WTC11 (cell line): ENCODE data around the gene POLE4. TPM values are rescaled to one million over a fixed set of nuclear protein-coding genes. Genes with fewer than 3 reads are reported as not detected.

Experiments used
- ATAC-seq: fragments of 200-7000 bp; cut with Tn5 transposase; 2 replicates; pipeline ENCODE4 v1.10.0; 2021; ENCODE audit warnings: mild to moderate bottlenecking, moderate library complexity
- CTCF ChIA-PET: fragments of 300-600 bp; sonication (Branson Sonifier 250); formaldehyde crosslinking; loops from one replicate; lab custom pipeline; 2021; ENCODE audit warnings: antibody characterized with exemption; lab: Charles Lee
- POLR2A ChIA-PET: fragments of 350-600 bp; sonication (Branson Sonifier 250); formaldehyde crosslinking; loops from one replicate; lab custom pipeline; 2021; ENCODE audit warnings: antibody characterized with exemption; lab: Charles Lee
- DNase-seq: peaks from one replicate; pipeline ENCODE4 v3.0.0; 2021; ENCODE audit warnings: low spot score
- H3K27ac Mint-ChIP-seq: 2 replicates; pipeline ENCODE4 v1.8.0; 2021; ENCODE audit warnings: mixed read lengths
- H3K27me3 Mint-ChIP-seq: 2 replicates; pipeline ENCODE4 v1.8.0; 2021; ENCODE audit warnings: low read depth, mild to moderate bottlenecking, moderate library complexity, mixed read lengths
- H3K36me3 Mint-ChIP-seq: 2 replicates; pipeline ENCODE4 v1.8.0; 2021; ENCODE audit warnings: mixed read lengths
- H3K4me1 Mint-ChIP-seq: 2 replicates; pipeline ENCODE4 v1.8.0; 2022; ENCODE audit warnings: mixed read lengths
- H3K4me3 Mint-ChIP-seq: 2 replicates; pipeline ENCODE4 v1.8.0; 2021; ENCODE audit warnings: mild to moderate bottlenecking, moderate library complexity, mixed read lengths
- H3K9me3 Mint-ChIP-seq: 2 replicates; pipeline ENCODE4 v1.8.0; 2021; ENCODE audit warnings: mixed read lengths
- ETV6 ChIP-seq: sonication (generic); formaldehyde crosslinking; IDR thresholded peaks from 2 replicates; pipeline ENCODE4 v1.8.1; 2022; ENCODE audit warnings: mild to moderate bottlenecking, missing genetic modification reagents
- GABPB1 ChIP-seq: sonication (generic); formaldehyde crosslinking; IDR thresholded peaks from 2 replicates; pipeline ENCODE4 v1.8.1; 2023; ENCODE audit warnings: mild to moderate bottlenecking, missing genetic modification reagents
- KAT7 ChIP-seq: sonication (generic); formaldehyde crosslinking; IDR thresholded peaks from 2 replicates; pipeline ENCODE4 v1.8.1; 2023; ENCODE audit warnings: missing genetic modification reagents, mild to moderate bottlenecking, borderline replicate concordance
- NFATC4 ChIP-seq: fragments of 250-450 bp; sonication (Bioruptor Pico); IDR thresholded peaks from 2 replicates; pipeline ENCODE4 v1.9.0; 2021; ENCODE audit warnings: mild to moderate bottlenecking
- OVOL2 ChIP-seq: fragments of 250-450 bp; sonication (Bioruptor Pico); IDR thresholded peaks from 2 replicates; pipeline ENCODE4 v1.9.0; 2021; ENCODE audit warnings: mild to moderate bottlenecking, borderline replicate concordance
- ZMAT4 ChIP-seq: fragments of 250-450 bp; sonication (Bioruptor Pico); IDR thresholded peaks from 2 replicates; pipeline ENCODE4 v1.9.0; 2021; ENCODE audit warnings: mild to moderate bottlenecking
- ZNF219 ChIP-seq: sonication (generic); formaldehyde crosslinking; IDR thresholded peaks from 2 replicates; pipeline ENCODE4 v1.8.0; 2023; ENCODE audit warnings: missing genetic modification reagents, mild to moderate bottlenecking, borderline replicate concordance
- ZNF317 ChIP-seq: sonication (generic); formaldehyde crosslinking; IDR thresholded peaks from 2 replicates; pipeline ENCODE4 v1.8.1; 2023; ENCODE audit warnings: low read depth, mild to moderate bottlenecking, moderate library complexity, missing genetic modification reagents, borderline replicate concordance
- ZNF396 ChIP-seq: fragments of 250-450 bp; sonication (Bioruptor Pico); IDR thresholded peaks from 2 replicates; pipeline ENCODE4 v1.8.0; 2021; ENCODE audit warnings: mild to moderate bottlenecking, moderate library complexity, borderline replicate concordance
- ZNF423 ChIP-seq: fragments of 250-450 bp; sonication (Bioruptor Pico); IDR thresholded peaks from 2 replicates; pipeline ENCODE4 v2.1.2; 2022; ENCODE audit warnings: mild to moderate bottlenecking, moderate library complexity
- total RNA-seq: library from RNA; stranded (reverse); gene quantifications from 3 replicates; pipeline ENCODE4 v1.2.3, GENCODE V29; 2021
- TF ChIP-seq, protein P1 (sequence below): sonication (generic); formaldehyde crosslinking; IDR thresholded peaks from 2 replicates; pipeline ENCODE4 v1.8.1; 2022; ENCODE audit warnings: missing genetic modification reagents, borderline replicate concordance
- TF ChIP-seq, protein P2 (sequence below): fragments of 200-600 bp; IDR thresholded peaks from 2 replicates; pipeline ENCODE4 v1.8.0; 2022; ENCODE audit warnings: antibody characterized with exemption
- TF ChIP-seq, protein P3 (sequence below): sonication (generic); formaldehyde crosslinking; IDR thresholded peaks from 2 replicates; pipeline ENCODE4 v1.8.0; 2022; ENCODE audit warnings: mild to moderate bottlenecking, missing genetic modification reagents
- TF ChIP-seq, protein P4 (sequence below): sonication (generic); formaldehyde crosslinking; IDR thresholded peaks from 2 replicates; pipeline ENCODE4 v1.8.1; 2023; ENCODE audit warnings: mild to moderate bottlenecking, moderate library complexity, missing genetic modification reagents

Gene POLE4
- total RNA-seq, 1 experiment from 2014 or later, result 31.5 TPM

DNA sequence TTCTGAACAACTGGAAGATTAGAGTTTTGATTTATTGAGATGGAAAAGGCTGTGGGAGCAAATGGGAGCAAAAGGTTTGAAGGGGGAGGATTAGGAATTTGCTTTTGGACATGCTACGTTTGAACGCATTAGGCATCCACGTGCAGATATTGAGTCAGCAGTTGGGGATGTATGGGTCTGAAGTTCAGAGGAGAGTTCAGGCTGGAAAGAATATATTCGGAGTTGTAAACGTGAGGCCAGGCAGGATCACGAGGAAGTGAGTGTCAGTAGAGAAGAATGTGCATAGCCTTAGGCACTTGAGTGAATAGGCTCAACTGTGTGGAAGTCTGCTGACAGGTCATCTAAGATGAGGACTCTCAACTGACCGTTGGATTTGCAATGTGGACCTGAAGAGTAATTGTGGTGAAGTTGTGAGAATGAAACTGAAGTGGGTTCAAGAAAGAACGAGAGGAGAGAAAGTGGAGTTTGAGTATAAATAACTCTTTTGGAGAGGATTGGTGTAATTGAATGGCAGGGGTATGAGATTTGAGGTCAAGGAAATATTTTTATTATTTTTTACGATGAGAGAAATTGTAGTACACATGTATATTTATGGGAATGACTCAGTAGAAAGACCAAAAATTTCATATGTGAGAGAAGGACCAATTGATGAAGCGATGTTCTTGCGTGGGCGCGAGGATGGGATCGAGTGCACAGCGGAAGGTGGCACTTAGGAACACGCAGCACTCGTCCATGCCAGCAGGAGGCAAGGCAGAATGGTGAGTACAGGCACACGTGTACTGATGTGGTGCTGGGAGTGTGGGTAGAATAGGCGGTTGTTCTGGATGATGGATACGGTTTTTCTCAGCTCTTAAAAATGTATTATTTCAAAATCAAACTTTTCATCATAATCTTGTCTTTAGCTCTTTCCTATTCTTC lies 40.5 kb upstream of the POLE4 start:
- ChIA-PET CTCF (interaction anchor here (2.2 to 3.1 kb wide), 4 partner anchors 9 to 324 kb away, joined by 9 to 13 read pairs (median 11); no protein-coding TSS in a partner anchor), POLR2A (no interaction called here)
- H3K4me3 Mint-ChIP-seq, result no peak overlapping the region
- TF ChIP-seq, protein P1, sequence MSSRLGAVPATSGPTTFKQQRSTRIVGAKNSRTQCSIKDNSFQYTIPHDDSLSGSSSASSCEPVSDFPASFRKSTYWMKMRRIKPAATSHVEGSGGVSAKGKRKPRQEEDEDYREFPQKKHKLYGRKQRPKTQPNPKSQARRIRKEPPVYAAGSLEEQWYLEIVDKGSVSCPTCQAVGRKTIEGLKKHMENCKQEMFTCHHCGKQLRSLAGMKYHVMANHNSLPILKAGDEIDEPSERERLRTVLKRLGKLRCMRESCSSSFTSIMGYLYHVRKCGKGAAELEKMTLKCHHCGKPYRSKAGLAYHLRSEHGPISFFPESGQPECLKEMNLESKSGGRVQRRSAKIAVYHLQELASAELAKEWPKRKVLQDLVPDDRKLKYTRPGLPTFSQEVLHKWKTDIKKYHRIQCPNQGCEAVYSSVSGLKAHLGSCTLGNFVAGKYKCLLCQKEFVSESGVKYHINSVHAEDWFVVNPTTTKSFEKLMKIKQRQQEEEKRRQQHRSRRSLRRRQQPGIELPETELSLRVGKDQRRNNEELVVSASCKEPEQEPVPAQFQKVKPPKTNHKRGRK (CRISPR knock-in tag), result no peak
- TF ChIP-seq GABPB1 (CRISPR knock-in tag), result peak; percentile 77
- H3K27me3 Mint-ChIP-seq, result peaks cover 19% of the 10 kb centered on the region
- no peaks in the 10 kb centered on the region for H3K4me1 Mint-ChIP-seq
- DNase-seq (no peak), ATAC-seq (no peak)
- no peaks in the 10 kb centered on the region for H3K9me3 Mint-ChIP-seq
- no peak overlapping the region for H3K27ac Mint-ChIP-seq
- no peaks in the 10 kb centered on the region for H3K36me3 Mint-ChIP-seq

- DNase-seq, result peak; percentile 89
- Mint-ChIP-seq H3K36me3 (no peaks in the 10 kb centered on the region), H3K9me3 (no peaks in the 10 kb centered on the region), H3K4me3 (peak overlapping the region; percentile 60), H3K27me3 (peaks cover 16% of the 10 kb centered on the region)
- ChIA-PET POLR2A (no interaction called here), CTCF (interaction anchor here (0.5 to 3.1 kb wide), 25 partner anchors 11 to 690 kb away, joined by 3 to 13 read pairs (median 4); partner anchors contain the start of gene TACR1)
- ATAC-seq, result peak; percentile 94
- TF ChIP-seq, protein P2, sequence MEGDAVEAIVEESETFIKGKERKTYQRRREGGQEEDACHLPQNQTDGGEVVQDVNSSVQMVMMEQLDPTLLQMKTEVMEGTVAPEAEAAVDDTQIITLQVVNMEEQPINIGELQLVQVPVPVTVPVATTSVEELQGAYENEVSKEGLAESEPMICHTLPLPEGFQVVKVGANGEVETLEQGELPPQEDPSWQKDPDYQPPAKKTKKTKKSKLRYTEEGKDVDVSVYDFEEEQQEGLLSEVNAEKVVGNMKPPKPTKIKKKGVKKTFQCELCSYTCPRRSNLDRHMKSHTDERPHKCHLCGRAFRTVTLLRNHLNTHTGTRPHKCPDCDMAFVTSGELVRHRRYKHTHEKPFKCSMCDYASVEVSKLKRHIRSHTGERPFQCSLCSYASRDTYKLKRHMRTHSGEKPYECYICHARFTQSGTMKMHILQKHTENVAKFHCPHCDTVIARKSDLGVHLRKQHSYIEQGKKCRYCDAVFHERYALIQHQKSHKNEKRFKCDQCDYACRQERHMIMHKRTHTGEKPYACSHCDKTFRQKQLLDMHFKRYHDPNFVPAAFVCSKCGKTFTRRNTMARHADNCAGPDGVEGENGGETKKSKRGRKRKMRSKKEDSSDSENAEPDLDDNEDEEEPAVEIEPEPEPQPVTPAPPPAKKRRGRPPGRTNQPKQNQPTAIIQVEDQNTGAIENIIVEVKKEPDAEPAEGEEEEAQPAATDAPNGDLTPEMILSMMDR, result peak; percentile 89
- TF ChIP-seq NFATC4 (CRISPR knock-in tag) (no peak), OVOL2 (CRISPR knock-in tag) (no peak), ZNF396 (no peak), ZNF219 (CRISPR knock-in tag) (no peak), ZMAT4 (CRISPR knock-in tag) (no peak), ETV6 (peak; percentile 57; the same call in 1 of the 2 replicates), ZNF423 (peak; percentile 13; the same call in 1 of the 2 replicates)
- TF ChIP-seq, protein P3, sequence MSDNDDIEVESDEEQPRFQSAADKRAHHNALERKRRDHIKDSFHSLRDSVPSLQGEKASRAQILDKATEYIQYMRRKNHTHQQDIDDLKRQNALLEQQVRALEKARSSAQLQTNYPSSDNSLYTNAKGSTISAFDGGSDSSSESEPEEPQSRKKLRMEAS (CRISPR knock-in tag), result 0 out of 2 replicates have a peak, but pooled peaks have one; percentile 15
- TF ChIP-seq, protein P4, sequence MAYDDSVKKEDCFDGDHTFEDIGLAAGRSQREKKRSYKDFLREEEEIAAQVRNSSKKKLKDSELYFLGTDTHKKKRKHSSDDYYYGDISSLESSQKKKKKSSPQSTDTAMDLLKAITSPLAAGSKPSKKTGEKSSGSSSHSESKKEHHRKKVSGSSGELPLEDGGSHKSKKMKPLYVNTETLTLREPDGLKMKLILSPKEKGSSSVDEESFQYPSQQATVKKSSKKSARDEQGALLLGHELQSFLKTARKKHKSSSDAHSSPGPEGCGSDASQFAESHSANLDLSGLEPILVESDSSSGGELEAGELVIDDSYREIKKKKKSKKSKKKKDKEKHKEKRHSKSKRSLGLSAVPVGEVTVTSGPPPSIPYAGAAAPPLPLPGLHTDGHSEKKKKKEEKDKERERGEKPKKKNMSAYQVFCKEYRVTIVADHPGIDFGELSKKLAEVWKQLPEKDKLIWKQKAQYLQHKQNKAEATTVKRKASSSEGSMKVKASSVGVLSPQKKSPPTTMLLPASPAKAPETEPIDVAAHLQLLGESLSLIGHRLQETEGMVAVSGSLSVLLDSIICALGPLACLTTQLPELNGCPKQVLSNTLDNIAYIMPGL (CRISPR knock-in tag), result peak; percentile 76
- TF ChIP-seq, all 79 proteins: peak for 5
- Mint-ChIP-seq H3K4me1 (no peaks in the 10 kb centered on the region), H3K27ac (no peak overlapping the region)
These were observed 38.6 kb upstream of the POLE4 start for GRCh38 chr2:74919827-74920226.

DNA sequence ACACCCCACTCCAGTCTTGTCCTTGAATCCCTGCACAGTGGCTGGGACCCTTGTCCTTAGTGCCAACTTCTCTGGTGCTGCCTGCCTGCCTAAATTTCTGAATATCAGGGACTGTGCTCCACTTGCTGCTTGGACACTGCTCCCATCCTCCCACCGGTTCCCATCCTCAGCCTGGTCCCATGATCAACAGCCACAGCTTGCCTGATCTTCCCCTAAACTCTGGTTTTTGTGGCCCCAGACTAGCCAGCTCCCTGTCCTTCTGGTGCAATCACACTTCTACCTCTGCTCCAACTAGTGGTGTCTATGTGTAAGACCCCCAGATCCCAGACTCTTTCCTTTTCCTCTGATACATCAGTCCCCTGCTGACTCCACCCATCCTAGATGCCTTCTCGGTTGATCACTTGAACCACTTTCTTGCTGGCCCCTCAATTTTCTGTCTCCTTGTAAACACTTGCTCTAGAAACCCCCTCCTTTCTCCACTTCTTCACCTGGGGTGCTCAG lies 37.2 kb upstream of the POLE4 start:
- H3K4me1 Mint-ChIP-seq, result no peaks in the 10 kb centered on the region
- no peak overlapping the region for H3K4me3 Mint-ChIP-seq
- H3K27me3 Mint-ChIP-seq, result peaks cover 16% of the 10 kb centered on the region
- POLR2A ChIA-PET, result no interaction called here
- DNase-seq (no peak), ATAC-seq (0 out of 2 replicates have a peak, but pooled peaks have one; percentile 15)
- no peaks in the 10 kb centered on the region for H3K9me3 Mint-ChIP-seq
- no peaks in the 10 kb centered on the region for H3K36me3 Mint-ChIP-seq
- no peak for TF ChIP-seq KAT7 (CRISPR knock-in tag)
- TF ChIP-seq ZNF317 (CRISPR knock-in tag), result peak; percentile 79
- CTCF ChIA-PET, result interaction anchor here (0.8 to 3.1 kb wide), 7 partner anchors 12 to 153 kb away, joined by 3 to 13 read pairs (median 4); no protein-coding TSS in a partner anchor
- no peak overlapping the region for H3K27ac Mint-ChIP-seq
